Ishikawa (cell line): Measurements from ENCODE around the gene KLC3.
A peak's percentile ranks its signal among the peaks of the same experiment; 100 is the strongest.

Experiments used
- CEBPB ChIP-seq: IDR thresholded peaks from 2 replicates; pipeline ENCODE4 v1.6.1; 2012
- CREB1 ChIP-seq: IDR thresholded peaks from 2 replicates; pipeline ENCODE4 v1.6.1; 2012; ENCODE audit warnings: low read depth
- EGR1 ChIP-seq: IDR thresholded peaks from 2 replicates; pipeline ENCODE4 v1.6.1; 2012
- EP300 ChIP-seq: IDR thresholded peaks from 2 replicates; pipeline ENCODE4 v1.6.1; 2012; ENCODE audit warnings: borderline replicate concordance
- FOXM1 ChIP-seq: IDR thresholded peaks from 2 replicates; pipeline ENCODE4 v1.6.1; 2012; ENCODE audit warnings: low read depth, borderline replicate concordance
- NFIC ChIP-seq: IDR thresholded peaks from 2 replicates; pipeline ENCODE4 v1.6.1; 2012
- RAD21 ChIP-seq: IDR thresholded peaks from 2 replicates; pipeline ENCODE4 v1.6.1; 2012; ENCODE audit warnings: low read depth
- TAF1 ChIP-seq: IDR thresholded peaks from 2 replicates; pipeline ENCODE4 v1.6.1; 2012; ENCODE audit warnings: low read depth, mild to moderate bottlenecking
- TCF12 ChIP-seq: IDR thresholded peaks from 2 replicates; pipeline ENCODE4 v1.6.1; 2012; ENCODE audit warnings: low read depth
- TEAD4 ChIP-seq: IDR thresholded peaks from 2 replicates; pipeline ENCODE4 v1.6.1; 2012
- USF1 ChIP-seq: IDR thresholded peaks from 2 replicates; pipeline ENCODE4 v1.6.1; 2012
- YY1 ChIP-seq: IDR thresholded peaks from 2 replicates; pipeline ENCODE4 v1.6.1; 2012; ENCODE audit warnings: low read depth
- ZBTB7A ChIP-seq: IDR thresholded peaks from 2 replicates; pipeline ENCODE4 v1.6.1; 2012; ENCODE audit warnings: low read depth
- TF ChIP-seq, protein P1 (sequence below): IDR thresholded peaks from 2 replicates; pipeline ENCODE4 v1.6.1; 2012
- TF ChIP-seq, protein P2 (sequence below): IDR thresholded peaks from 2 replicates; pipeline ENCODE4 v1.6.1; 2012; ENCODE audit warnings: low read depth, mild to moderate bottlenecking

KLC3 gene

GRCh38 chr19:45305421-45305820, 35.1 kb upstream of the KLC3 start:
- TF ChIP-seq RAD21: no peak
- no peak for TF ChIP-seq NFIC
- TF ChIP-seq CEBPB: no peak
- no peak for TF ChIP-seq TAF1
- TF ChIP-seq TCF12: no peak
- no peak for TF ChIP-seq TEAD4

DNA sequence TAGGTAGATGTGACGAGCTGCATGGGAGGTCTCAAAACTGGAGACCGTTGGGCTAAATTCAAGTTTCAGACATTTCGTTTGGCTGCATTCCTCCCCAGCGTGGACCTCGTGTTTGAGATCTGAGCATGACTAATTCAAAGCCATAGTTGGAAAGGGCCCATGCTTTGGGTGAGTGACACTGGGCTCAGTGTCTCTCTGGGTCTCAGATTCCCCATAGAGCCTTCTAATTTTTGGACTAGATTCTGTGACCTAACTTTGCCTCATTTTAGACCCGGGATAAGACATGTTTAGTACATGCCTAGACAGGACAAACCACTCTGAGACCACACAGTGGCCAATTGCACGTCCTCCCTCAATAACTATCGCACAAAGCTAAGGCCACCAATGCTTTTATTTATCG, 34.5 kb upstream of the KLC3 start:
- TF ChIP-seq EP300 (no peak), EGR1 (no peak), YY1 (no peak), ZBTB7A (no peak), CREB1 (no peak)

DNA sequence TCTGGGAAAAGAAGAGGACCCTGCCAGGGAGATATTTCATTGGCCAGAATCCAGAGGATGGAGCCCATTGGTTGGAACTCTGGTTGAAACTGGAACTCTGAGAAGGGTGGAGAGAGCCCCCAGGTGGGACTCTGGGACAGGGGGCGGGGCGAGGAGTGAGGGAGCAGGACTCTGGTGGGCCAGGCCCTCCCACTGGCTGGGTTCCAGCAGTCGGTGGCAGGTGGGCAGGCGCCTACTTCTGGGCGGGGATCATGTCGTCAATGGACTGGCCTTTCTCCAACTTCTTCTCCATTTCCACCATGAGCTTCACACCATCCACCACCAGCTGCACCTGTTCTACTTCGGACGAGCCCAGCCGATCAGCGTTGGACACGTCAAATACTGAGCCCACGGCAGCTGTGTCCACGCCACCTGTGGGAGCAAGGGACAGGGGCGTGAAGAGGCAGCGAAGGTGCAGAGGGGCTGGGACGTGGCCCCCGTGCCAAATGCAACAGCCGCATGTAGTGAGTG, 34.0 kb upstream of the KLC3 start:
- no peak for TF ChIP-seq RAD21
- no peak for TF ChIP-seq EGR1
- no peak for TF ChIP-seq FOXM1
- no peak for TF ChIP-seq TEAD4
- TF ChIP-seq, protein P1, sequence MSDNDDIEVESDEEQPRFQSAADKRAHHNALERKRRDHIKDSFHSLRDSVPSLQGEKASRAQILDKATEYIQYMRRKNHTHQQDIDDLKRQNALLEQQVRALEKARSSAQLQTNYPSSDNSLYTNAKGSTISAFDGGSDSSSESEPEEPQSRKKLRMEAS: peak; percentile 90
- TF ChIP-seq USF1: no peak
- peak; percentile 9; the same call in 1 of the 2 replicates for TF ChIP-seq YY1
- TF ChIP-seq EP300: no peak
- TF ChIP-seq NFIC: peak; percentile 78
- 0 out of 2 replicates have a peak, but pooled peaks have one; percentile 37 for TF ChIP-seq TCF12

DNA sequence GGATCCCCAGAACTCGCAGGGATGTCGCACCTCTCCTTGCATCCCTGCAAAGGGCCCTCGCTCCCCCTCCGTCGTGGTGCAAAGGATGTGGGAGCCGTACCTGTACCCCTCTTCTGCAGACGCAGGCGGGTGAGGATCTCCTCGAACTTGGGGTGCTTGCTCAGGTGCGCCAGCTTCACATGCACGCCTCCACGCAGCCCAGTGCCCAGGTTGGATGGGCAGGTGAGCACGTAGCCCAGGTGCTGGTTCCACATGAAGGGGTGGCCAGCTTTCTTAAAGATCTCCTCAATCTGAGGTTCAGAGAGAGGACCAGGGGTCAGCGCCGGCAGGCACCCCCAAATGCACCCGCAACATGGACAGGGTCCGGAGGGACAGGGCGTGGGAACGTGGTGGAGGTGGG, 33.2 kb upstream of the KLC3 start:
- TF ChIP-seq EP300: no peak
- TF ChIP-seq CREB1: no peak
- TF ChIP-seq FOXM1: no peak
- no peak for TF ChIP-seq CEBPB
- no peak for TF ChIP-seq TEAD4
- no peak for TF ChIP-seq NFIC
- no peak for TF ChIP-seq TCF12
- no peak for TF ChIP-seq USF1
- TF ChIP-seq, protein P1: no peak
- no peak for TF ChIP-seq YY1
- TF ChIP-seq, protein P2, sequence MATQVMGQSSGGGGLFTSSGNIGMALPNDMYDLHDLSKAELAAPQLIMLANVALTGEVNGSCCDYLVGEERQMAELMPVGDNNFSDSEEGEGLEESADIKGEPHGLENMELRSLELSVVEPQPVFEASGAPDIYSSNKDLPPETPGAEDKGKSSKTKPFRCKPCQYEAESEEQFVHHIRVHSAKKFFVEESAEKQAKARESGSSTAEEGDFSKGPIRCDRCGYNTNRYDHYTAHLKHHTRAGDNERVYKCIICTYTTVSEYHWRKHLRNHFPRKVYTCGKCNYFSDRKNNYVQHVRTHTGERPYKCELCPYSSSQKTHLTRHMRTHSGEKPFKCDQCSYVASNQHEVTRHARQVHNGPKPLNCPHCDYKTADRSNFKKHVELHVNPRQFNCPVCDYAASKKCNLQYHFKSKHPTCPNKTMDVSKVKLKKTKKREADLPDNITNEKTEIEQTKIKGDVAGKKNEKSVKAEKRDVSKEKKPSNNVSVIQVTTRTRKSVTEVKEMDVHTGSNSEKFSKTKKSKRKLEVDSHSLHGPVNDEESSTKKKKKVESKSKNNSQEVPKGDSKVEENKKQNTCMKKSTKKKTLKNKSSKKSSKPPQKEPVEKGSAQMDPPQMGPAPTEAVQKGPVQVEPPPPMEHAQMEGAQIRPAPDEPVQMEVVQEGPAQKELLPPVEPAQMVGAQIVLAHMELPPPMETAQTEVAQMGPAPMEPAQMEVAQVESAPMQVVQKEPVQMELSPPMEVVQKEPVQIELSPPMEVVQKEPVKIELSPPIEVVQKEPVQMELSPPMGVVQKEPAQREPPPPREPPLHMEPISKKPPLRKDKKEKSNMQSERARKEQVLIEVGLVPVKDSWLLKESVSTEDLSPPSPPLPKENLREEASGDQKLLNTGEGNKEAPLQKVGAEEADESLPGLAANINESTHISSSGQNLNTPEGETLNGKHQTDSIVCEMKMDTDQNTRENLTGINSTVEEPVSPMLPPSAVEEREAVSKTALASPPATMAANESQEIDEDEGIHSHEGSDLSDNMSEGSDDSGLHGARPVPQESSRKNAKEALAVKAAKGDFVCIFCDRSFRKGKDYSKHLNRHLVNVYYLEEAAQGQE: no peak
- TF ChIP-seq ZBTB7A: no peak
- TF ChIP-seq EGR1: no peak

- TF ChIP-seq CEBPB (no peak), RAD21 (no peak), YY1 (no peak), TCF12 (no peak), TEAD4 (no peak), ZBTB7A (no peak), EGR1 (no peak), CREB1 (no peak), TAF1 (no peak), USF1 (no peak), FOXM1 (no peak), EP300 (no peak), NFIC (no peak)
- TF ChIP-seq, protein P2: no peak
- TF ChIP-seq, protein P1: no peak
Observed at GRCh38 chr19:45311621-45312020, 28.9 kb upstream of the KLC3 start.
